ENCODE results near the gene NUP210L.

The NUP210L gene

DNA sequence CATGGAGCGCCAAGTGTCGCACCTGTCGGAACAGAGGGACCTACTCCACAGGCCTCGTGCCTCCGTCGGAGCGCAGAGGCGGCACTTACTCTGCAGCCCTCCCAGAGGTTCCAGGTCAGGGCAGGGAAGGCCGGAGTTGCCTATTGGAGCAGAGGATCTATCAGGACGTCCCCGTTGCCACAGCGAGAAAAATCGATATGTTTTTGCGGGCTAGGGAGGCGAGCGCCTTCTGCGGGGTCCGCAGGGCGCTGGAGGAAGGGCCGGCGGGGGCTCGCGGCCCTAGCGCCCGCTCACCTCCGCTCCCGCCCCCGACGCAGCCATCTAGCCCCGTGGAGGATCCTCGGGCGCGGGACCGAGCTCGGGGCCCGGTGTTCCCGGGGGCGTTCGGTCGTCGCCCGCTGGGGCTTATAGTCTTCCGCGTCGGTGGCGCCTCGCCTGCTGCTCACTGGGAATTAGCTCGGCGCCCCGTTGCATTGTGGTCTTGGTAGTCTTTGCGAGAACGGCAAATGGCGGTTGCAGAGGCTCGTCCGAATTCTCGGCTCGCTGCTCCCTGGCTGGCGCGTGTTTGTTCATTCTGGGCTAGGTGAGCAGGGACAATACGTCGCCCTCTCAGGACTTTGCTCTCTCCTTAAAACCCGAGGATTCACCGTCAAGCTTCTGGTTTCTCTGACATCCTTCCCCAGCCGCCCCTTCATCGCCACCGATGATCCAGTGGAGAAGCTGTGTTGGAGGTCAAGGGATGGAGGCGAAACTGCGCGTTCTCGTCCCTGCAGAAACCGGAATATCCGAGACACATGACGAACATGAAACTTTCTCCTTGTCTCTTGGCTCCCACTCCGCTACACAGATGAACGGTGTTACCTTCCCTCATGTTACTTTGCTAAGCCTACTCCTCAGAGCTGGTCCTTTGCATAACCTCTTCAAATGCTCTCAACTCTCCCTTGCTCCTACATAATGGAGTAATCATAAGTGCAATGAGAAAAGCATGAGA is 177.3 kb downstream of the NUP210L start, which contains the start of gene JTB:
Gene JTB (minus strand): TSS at position 425 of the 991 bp plus-strand sequence. CDS start 422 bp downstream, at position 3.
- H3K36me3 Mint-ChIP-seq = peaks cover 16% of the 10 kb centered on the region
- H3K27me3 Mint-ChIP-seq = no peaks in the 10 kb centered on the region
- peaks cover 39% of the 10 kb centered on the region for H3K4me1 Mint-ChIP-seq
- H3K9me3 Mint-ChIP-seq = no peaks in the 10 kb centered on the region
- peak within 1 kb of the TSS; percentile 97 for H3K4me3 Mint-ChIP-seq
- peak within 1 kb of the TSS; percentile 96 for H3K27ac Mint-ChIP-seq

GRCh38 chr1:153976819-153977249 is 178.0 kb downstream of the NUP210L start:
- peaks cover 46% of the 10 kb centered on the region for H3K4me1 Mint-ChIP-seq
- peak overlapping the region; percentile 97 for H3K4me3 Mint-ChIP-seq
- peaks cover 17% of the 10 kb centered on the region for H3K36me3 Mint-ChIP-seq

DNA sequence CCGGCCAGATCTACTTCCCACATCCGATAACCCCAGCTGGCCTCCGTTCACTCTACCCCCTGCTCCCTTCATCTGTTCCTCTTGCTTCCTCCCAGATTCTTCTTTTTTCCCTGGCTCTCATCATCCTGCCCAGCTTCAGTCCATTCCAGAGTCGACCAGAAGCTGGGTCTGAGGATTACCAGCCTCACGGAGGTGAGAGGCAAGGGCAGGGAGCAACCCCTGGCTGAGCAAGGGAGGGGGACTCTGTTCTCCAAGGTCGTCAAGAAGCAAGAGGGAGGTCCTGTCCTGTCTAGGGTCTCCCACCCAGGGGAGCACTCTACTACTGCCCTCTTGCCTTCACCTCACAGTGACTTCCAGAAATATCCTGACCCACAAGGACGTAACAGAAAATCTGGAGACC is 181.3 kb downstream of the NUP210L start:
- Mint-ChIP-seq H3K9me3 (no peaks in the 10 kb centered on the region), H3K36me3 (peaks cover 17% of the 10 kb centered on the region), H3K4me3 (no peak overlapping the region), H3K27me3 (no peaks in the 10 kb centered on the region), H3K4me1 (peaks cover 45% of the 10 kb centered on the region), H3K27ac (peak overlapping the region; percentile 73)

More at GRCh38 chr1:153976819-153977249, 178.0 kb downstream of the NUP210L start:
- H3K27me3 Mint-ChIP-seq = no peaks in the 10 kb centered on the region
- H3K27ac Mint-ChIP-seq = peak overlapping the region; percentile 96
- no peaks in the 10 kb centered on the region for H3K9me3 Mint-ChIP-seq

DNA sequence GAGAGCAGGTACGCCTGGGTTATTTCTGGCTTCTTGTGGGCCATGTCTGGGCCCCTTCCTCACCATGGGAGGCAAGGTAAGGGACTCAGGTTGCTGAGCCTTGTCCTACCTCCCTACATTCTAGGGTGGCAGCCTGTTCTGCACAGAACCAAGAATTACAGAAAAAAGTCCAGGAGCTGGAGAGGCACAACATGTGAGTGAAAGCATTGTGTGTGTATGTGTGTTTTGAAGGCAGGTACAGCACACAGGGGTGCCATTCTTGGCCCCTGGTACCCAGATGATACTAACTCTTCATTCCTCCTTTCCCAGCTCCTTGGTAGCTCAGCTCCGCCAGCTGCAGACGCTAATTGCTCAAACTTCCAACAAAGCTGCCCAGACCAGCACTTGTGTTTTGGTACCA is 181.8 kb downstream of the NUP210L start:
- peaks cover 41% of the 10 kb centered on the region for H3K4me1 Mint-ChIP-seq
- peaks cover 17% of the 10 kb centered on the region for H3K36me3 Mint-ChIP-seq
- H3K9me3 Mint-ChIP-seq = no peaks in the 10 kb centered on the region
- H3K27me3 Mint-ChIP-seq = no peaks in the 10 kb centered on the region
- peak overlapping the region; percentile 73 for H3K27ac Mint-ChIP-seq
- H3K4me3 Mint-ChIP-seq = no peak overlapping the region

DNA sequence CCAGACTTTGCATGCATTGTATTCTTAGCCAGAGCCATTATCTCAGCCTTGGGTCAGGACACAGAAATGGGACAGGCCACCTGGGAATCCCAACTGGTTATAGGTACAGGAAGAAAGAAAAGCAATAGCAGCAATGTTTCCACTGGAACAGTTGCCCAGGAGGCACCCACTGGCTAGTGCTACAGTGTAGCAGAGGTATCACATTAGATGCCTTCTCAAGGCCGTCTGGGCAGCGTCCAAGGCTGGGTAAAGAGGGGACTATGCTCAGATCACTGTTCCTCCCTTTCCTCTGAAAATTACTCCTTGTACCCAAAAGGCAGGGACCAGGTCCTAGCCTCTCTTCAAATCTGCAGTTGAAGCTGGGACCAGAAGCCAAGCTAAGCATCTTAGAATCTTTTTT is 184.5 kb downstream of the NUP210L start:
- Mint-ChIP-seq H3K27ac (no peak overlapping the region), H3K4me3 (no peak overlapping the region), H3K27me3 (no peaks in the 10 kb centered on the region), H3K4me1 (peaks cover 45% of the 10 kb centered on the region), H3K9me3 (no peaks in the 10 kb centered on the region), H3K36me3 (peaks cover 8% of the 10 kb centered on the region)

DNA sequence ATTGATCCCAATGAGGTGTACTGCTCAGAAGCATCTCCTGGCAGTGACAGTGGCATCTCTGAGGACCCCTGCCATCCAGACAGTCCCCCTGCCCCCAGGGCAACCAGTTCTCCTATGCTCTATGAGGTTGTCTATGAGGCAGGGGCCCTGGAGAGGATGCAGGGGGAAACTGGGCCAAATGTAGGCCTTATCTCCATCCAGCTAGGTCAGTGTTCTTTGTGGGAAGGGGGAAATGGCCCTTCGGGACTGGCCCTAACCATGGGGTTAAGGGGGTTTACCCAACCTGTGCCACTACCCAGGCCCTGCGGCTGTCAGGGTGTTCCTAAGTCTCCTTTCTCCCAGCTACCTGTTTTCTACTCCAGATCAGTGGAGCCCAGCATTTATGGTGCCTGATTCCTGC is 185.9 kb downstream of the NUP210L start:
- peak overlapping the region; percentile 32 for H3K4me3 Mint-ChIP-seq
- peaks cover 41% of the 10 kb centered on the region for H3K4me1 Mint-ChIP-seq
- no peaks in the 10 kb centered on the region for H3K27me3 Mint-ChIP-seq
- H3K9me3 Mint-ChIP-seq = no peaks in the 10 kb centered on the region
- peak overlapping the region; percentile 66 for H3K27ac Mint-ChIP-seq
- peaks cover 4% of the 10 kb centered on the region for H3K36me3 Mint-ChIP-seq

DNA sequence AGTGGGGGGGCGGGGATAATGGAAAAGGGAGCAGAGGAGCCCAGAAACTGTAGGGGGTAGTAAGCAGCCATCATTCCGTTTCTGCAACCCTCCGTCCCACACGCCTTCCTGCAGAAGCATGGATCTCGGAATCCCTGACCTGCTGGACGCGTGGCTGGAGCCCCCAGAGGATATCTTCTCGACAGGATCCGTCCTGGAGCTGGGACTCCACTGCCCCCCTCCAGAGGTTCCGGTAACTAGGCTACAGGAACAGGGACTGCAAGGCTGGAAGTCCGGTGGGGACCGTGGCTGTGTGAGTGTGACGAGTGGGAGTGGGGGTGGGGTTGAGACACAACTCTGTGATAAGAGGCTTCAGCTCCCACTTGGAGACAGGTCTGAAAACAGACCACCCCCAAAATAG is 186.5 kb downstream of the NUP210L start:
- Mint-ChIP-seq H3K27me3 (no peaks in the 10 kb centered on the region), H3K4me3 (peak overlapping the region; percentile 92), H3K27ac (no peak overlapping the region), H3K4me1 (peaks cover 46% of the 10 kb centered on the region), H3K36me3 (peaks cover 4% of the 10 kb centered on the region), H3K9me3 (no peaks in the 10 kb centered on the region)

GRCh38 chr1:153968000-153968363 is 186.9 kb downstream of the NUP210L start:
- Mint-ChIP-seq H3K4me3 (peak overlapping the region; percentile 92), H3K9me3 (no peaks in the 10 kb centered on the region), H3K4me1 (peaks cover 48% of the 10 kb centered on the region), H3K36me3 (peaks cover 4% of the 10 kb centered on the region), H3K27me3 (no peaks in the 10 kb centered on the region), H3K27ac (peak overlapping the region; percentile 91)

DNA sequence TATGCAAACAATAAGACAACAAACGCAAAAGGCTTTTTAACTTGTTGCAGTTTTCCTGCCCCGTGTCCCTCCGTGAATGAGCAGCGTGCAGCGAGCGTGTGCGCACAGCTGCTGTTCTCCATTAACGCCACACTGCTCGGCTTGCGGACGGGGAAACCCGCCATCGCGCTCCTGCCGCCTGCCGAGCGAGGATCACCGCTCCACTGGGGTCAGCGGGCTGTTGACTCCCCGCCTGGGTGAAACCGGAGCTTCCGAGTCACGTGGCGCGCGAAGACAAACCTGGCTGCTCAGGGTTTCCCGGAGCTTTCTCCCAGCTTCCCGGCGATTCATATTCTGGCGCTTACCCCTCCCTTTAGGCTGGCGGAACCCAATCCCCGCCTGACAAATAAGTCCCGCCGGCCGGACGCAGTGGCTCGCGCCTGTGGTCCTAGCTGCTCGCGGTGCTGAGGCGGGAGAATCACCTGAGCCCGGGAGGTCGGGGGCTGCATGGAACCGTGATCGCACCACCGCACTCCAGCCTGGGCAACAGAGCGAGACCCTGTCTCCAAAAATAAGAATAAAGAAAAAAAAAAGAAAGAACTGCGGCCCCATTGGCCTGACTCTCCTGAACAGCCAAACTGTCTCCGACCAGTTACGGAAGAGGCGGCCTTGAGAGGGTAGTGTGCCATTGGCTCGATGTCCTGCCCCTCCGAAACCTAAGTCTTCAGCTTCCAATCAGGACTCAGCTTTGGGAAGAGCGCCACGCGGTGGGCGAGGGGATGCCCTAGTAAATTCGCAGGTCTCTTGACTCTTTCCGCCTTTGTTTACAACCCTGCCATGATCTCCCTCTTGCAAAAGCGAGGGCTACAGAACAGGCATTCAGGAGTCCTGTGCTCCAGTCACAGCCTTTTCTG is 187.5 kb downstream of the NUP210L start, which contains the start of gene CREB3L4:
Gene CREB3L4 (plus strand): TSS at position 796 of the 893 bp plus-strand sequence. CDS start 624 bp downstream, outside the sequence.
- Mint-ChIP-seq H3K4me1 (peaks cover 50% of the 10 kb centered on the region), H3K27ac (peak within 1 kb of the TSS; percentile 91), H3K4me3 (peak within 1 kb of the TSS; percentile 92), H3K9me3 (no peaks in the 10 kb centered on the region), H3K36me3 (peaks cover under 1% of the 10 kb centered on the region), H3K27me3 (no peaks in the 10 kb centered on the region)

DNA sequence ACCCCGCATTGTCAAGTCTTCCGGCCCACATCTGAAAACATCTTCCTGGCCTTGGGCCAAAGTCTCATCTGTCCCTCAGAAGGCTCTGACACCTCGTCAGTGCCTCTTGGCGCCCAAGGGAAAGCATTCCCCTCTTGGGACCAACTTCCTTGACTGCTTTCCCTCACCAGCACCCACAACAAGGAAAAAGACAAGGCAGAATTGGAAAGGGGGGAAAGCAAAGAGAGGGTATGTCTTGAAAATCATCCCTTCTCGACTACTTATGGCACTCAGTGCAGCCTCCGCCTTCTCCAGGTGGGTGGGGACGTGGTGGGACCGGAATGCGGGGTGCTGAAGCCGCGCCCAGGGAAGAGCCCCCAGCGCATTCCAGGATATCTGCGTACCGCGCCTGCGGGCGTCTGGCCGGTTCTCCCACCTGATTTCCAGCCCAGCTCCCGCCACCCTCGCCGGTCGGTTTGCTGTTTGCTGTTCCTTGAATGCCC is 191.0 kb downstream of the NUP210L start:
- Mint-ChIP-seq H3K9me3 (no peaks in the 10 kb centered on the region), H3K36me3 (peaks cover 1% of the 10 kb centered on the region), H3K27ac (peak overlapping the region; percentile 93), H3K4me1 (peaks cover 52% of the 10 kb centered on the region), H3K27me3 (no peaks in the 10 kb centered on the region), H3K4me3 (peak overlapping the region; percentile 93)

- Mint-ChIP-seq H3K4me3 (peak within 1 kb of the TSS; percentile 93), H3K27ac (peak within 1 kb of the TSS; percentile 93), H3K9me3 (no peaks in the 10 kb centered on the region)
Measured at GRCh38 chr1:153963030-153963849, 191.6 kb downstream of the NUP210L start, which contains the start of gene SLC39A1. Gene SLC39A1, minus strand, starts transcription at chr1:153963537. Its CDS starts 822 bp downstream, at chr1:153962715.

GRCh38 chr1:153962088-153963029 is 192.5 kb downstream of the NUP210L start:
- no peaks in the 10 kb centered on the region for H3K27me3 Mint-ChIP-seq
- peaks cover 1% of the 10 kb centered on the region for H3K36me3 Mint-ChIP-seq
- H3K4me3 Mint-ChIP-seq = peak overlapping the region; percentile 93
- H3K9me3 Mint-ChIP-seq = no peaks in the 10 kb centered on the region
- peak overlapping the region; percentile 93 for H3K27ac Mint-ChIP-seq
- H3K4me1 Mint-ChIP-seq = peaks cover 50% of the 10 kb centered on the region

More at GRCh38 chr1:153963030-153963849, 191.6 kb downstream of the NUP210L start, which contains the start of gene SLC39A1:
- H3K27me3 Mint-ChIP-seq = no peaks in the 10 kb centered on the region
- H3K4me1 Mint-ChIP-seq = peaks cover 56% of the 10 kb centered on the region
- peaks cover 1% of the 10 kb centered on the region for H3K36me3 Mint-ChIP-seq

DNA sequence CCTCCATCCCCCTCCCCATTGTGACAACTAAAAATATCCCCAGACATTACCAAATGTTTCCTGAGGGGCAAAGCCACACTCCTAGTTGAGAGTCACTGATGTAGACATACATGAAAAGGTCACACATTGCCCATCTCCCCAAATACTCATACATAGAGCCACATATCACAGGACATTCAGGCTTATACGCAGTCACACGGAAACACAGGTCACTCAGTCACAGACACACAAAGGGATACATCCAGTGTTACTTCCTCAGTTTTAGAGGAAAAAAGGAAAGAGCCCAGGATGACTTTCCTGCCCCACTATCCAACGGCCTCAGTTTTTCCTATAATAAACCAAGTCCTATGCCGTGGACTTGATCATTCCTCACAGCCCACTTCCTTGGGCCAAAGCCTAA is 193.5 kb downstream of the NUP210L start:
- Mint-ChIP-seq H3K9me3 (no peaks in the 10 kb centered on the region), H3K4me1 (peaks cover 51% of the 10 kb centered on the region), H3K27ac (peak overlapping the region; percentile 0), H3K4me3 (no peak overlapping the region), H3K27me3 (no peaks in the 10 kb centered on the region), H3K36me3 (peaks cover 1% of the 10 kb centered on the region)
